Right ventricle myocardium inferior (tissue), 1 donor: ENCODE results near the gene CLPTM1L. TPM values are rescaled to one million over a fixed set of nuclear protein-coding genes. Genes with fewer than 3 reads are reported as not detected.

Source experiments
- ATAC-seq: fragments of 200-7000 bp; cut with Tn5 transposase; one replicate; pipeline ENCODE4 v1.9.1; 2020; ENCODE audit warnings: mild to moderate bottlenecking, moderate library complexity
- DNase-seq: peaks from one replicate; pipeline ENCODE4 v3.0.0; 2021; ENCODE audit errors: missing footprints
- intact Hi-C: fragments of 100-400 bp; cut with DNase I; formaldehyde crosslinking; loops from one replicate; pipeline ENCODE4 v1.11.0; 2022
- microRNA-seq: library from miRNA; unstranded; fragments of <30 nt; microRNA quantifications from one replicate; pipeline ENCODE4 v1.2.0, GENCODE V29; 2020
- total RNA-seq: library from RNA; stranded (reverse); fragmentation: NEBNext Ultra II Directional; extraction: Animal tissue kit (Norgen Biotek cat#: 25700); gene quantifications from one replicate; pipeline ENCODE4 v1.2.1, GENCODE V29; 2021
- donor health status: DM: no; HTN: yes; CAD: no; lungs with severe emphysema.

The CLPTM1L gene
- total RNA-seq, 1 donor from 2014 or later = 33.3 TPM

DNA sequence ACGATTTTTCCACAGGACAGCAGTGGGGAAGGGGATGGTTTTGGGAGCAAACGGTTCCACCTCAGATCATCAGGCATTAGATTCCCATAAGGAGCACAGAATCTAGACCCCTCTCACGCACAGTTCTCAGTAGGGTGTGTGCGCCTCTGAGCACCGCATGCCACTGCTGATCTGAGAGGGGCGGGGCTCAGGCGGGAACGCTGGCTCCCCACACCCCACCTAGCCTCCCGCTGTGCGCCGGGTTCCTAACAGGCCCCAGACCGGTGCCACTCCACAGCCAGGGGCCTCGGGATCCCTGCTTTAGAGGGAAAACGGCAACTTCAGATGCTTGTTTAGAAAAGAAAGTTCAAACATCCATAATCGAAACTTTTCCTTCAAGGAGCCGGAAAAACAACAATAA is 70.4 kb downstream of the CLPTM1L start:
- intact Hi-C loops = no loop called here
- no peak for DNase-seq
- ATAC-seq = no peak

DNA sequence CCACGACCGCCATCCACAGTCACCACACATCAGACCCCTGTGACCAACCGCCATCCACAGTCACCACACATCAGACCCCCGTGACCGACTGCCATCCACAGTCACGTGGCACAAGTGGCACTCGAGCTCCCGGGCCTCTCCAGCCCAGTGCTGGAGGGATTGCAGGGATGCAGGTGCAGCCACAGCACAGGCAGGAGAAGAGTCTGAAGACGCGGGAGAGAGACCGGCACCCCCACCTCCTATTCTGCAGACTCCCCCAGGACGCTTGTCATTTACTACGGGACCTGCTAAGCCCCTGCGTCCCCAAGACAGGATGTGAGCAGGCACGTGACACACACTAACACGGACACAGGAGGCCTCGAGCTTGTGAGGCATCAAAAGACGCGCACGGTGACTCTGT is 71.2 kb downstream of the CLPTM1L start:
- DNase-seq (no peak), ATAC-seq (no peak)
- intact Hi-C loops = no loop called here

DNA sequence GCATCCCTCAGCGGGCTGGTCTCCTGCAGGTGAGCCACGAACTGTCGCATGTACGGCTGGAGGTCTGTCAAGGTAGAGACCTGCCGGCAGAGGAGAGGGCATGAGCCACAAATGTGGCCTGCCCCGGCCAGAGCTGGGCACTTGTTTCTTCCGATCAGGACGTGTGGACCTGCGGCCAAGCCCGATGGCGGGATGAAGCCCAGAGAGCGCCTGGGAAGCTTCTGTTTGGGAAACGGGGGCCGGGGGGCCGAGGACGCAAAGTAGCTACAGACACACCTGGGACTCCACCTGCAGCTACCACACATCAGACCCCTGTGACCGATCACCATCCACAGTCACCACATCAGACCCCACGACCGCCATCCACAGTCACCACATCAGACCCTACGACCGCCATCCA is 72.7 kb downstream of the CLPTM1L start:
- ATAC-seq (no peak), DNase-seq (no peak)
- intact Hi-C loops = no loop called here

DNA sequence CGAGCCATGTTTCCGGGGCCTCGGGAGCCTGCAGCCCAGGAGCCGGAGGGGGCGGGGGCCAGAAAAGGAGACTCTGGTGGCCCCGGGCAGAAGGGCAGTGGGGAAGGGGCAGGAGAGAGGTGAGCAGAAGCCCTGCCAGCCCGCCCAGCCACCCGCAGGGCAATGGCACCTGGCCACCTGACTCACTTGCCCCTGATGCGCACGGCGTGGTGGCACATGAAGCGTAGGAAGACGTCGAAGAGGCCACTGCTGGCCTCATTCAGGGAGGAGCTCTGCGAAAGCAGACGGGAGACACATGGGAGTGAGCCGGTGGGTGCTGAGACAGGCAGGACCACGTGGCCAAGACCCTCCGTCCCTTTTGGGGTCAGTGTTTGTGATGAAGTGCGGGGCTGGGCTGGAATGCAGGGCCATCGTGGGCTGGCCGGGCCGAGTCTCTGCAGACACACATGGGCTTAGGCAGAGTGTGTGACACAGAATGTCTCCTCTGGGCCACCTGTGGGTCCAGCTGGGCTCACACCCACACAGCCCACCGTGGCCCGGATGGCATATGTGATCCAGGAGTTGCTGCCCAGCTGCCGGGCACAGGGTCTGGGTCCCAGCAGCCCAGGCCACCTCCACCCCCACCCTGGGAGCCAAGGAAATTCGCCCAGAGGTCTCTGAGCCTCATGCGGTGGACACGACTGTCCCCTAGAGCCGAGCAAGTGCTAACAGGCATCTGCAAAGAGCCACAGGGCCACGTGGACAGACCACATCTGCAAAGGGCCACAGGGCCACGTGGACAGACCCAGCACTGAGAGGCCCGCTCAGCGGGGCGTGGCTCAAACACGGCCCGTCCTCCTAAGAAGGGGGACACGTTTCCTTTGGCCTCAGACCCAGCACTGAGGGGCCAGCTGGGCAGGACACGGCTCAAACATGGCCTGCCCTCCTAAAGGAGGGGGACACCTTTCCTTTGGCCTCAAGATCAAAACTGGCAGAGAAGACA is 73.7 kb downstream of the CLPTM1L start:
- intact Hi-C loops = no loop called here
- DNase-seq (no peak), ATAC-seq (peak; percentile 26)

DNA sequence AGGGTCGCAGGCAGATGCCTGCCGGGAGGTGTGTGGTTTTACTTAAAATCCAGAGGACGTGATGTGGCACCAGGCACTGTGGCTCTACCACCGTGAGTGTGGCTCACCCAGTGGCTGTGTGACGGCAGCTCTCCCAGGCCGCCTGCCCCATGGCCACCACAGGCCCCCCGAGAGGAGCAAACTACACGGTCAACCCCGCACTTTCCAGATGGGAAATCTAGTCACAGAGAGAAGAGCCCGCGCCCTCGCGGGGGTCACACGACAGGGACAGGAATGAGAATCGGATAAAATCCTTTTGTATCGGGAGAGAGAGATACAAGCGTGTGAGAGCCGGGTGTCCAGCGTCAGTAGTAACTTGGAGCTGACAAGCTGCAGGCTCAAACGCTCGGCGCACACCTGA is 74.5 kb downstream of the CLPTM1L start:
- intact Hi-C loops = no loop called here
- ATAC-seq = no peak
- no peak for DNase-seq

- ATAC-seq (no peak), DNase-seq (no peak)
- intact Hi-C loops = no loop called here
Measured at GRCh38 chr5:1268666-1269065, 76.2 kb downstream of the CLPTM1L start.

- DNase-seq = peak; percentile 28
- ATAC-seq = no peak
- intact Hi-C loops = no loop called here
Measured at GRCh38 chr5:1268056-1268455, 76.8 kb downstream of the CLPTM1L start.

Small RNAs within 50 kb of the gene (microRNA-seq; reads per million reads assigned to microRNA genes)
- gene MIR4457 = not detected

Other genes starting within 250 kb of the CLPTM1L start
- gene SLC12A7, start 233.0 kb downstream of the CLPTM1L start, total RNA-seq = 179 TPM
- not detected for gene SLC6A19, start 143.5 kb downstream of the CLPTM1L start, total RNA-seq
- not detected for gene SLC6A18, start 119.7 kb downstream of the CLPTM1L start, total RNA-seq
- not detected for gene TERT, start 50.0 kb downstream of the CLPTM1L start, total RNA-seq
- not detected for gene SLC6A3, start 100.3 kb upstream of the CLPTM1L start, total RNA-seq
- 13.4 TPM for gene LPCAT1, start 178.9 kb upstream of the CLPTM1L start, total RNA-seq